ENCODE data around the gene OSBP2. TPM values are rescaled to one million over a fixed set of nuclear protein-coding genes. Genes with fewer than 3 reads are reported as not detected.

Gene OSBP2
- total and polyA plus RNA-seq, 4 donors = 1.1 to 12.3 (median 2.6) TPM

DNA sequence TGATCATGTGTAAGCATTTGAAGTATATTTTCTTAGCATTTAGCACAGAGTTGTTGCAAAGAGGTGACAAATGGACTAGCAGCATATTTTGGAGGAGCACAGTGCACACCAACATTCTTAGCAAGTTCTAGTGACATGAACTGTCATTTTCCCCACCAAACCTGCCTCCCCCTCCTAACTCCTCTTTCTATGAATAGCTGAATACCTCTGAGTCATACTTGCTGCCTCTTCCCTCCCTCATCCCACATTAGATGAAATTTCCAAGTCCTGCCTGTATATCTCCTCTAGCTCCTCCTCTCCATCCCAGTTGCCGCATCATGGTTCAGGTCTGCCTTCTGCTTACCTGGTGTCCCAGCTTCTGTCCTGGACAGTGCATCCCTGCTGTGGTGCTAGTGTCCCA, 7.2 kb downstream of the OSBP2 start:
- TF ChIP-seq, protein P1, sequence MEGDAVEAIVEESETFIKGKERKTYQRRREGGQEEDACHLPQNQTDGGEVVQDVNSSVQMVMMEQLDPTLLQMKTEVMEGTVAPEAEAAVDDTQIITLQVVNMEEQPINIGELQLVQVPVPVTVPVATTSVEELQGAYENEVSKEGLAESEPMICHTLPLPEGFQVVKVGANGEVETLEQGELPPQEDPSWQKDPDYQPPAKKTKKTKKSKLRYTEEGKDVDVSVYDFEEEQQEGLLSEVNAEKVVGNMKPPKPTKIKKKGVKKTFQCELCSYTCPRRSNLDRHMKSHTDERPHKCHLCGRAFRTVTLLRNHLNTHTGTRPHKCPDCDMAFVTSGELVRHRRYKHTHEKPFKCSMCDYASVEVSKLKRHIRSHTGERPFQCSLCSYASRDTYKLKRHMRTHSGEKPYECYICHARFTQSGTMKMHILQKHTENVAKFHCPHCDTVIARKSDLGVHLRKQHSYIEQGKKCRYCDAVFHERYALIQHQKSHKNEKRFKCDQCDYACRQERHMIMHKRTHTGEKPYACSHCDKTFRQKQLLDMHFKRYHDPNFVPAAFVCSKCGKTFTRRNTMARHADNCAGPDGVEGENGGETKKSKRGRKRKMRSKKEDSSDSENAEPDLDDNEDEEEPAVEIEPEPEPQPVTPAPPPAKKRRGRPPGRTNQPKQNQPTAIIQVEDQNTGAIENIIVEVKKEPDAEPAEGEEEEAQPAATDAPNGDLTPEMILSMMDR (IDR thresholded peaks at IDR 0.05; ENCODE audit: control extremely low read depth, extremely low read depth) = no peak

DNA sequence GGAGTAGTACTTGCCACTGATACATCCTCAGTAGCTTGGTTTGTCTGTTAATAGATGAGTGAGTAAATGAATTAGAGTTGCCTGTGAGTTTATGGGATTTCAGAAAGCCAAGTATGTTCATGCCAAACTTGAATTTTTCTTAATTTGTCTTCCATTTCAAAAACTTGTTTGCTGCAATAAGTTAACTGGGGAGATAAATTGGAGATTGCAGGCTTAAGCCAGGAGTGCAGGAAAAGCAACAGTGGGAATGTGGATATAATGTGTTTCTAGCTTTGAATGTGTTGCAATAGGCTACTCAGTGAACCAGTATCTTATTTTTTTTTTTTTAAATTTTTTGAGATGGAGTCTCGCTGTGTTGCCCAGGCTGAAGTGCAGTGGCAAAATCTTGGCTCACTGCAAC, 8.2 kb downstream of the OSBP2 start:
- no peaks in the 10 kb centered on the region for H3K27me3 ChIP-seq (ENCODE audit: control insufficient read depth in 3 of 3, insufficient read depth in 3 of 3, low read length in 2 of 3)
- H3K4me3 ChIP-seq = no peak overlapping the region
- 95 to 100% methylated on average over 1 of the region's 1 CpG for WGBS, 2 donors
- H3K4me1 ChIP-seq (ENCODE audit: control insufficient read depth in 5 of 5, insufficient read depth in 5 of 5, low read length in 5 of 5) = peaks cover 0 to 2% (median 0%) of the 10 kb centered on the region in 5 donors
- H3K36me3 ChIP-seq (ENCODE audit: control insufficient read depth in 4 of 4, insufficient read depth in 4 of 4, low read length in 4 of 4) = no peaks in the 10 kb centered on the region
- TF ChIP-seq, protein P1 (IDR thresholded peaks at IDR 0.05; ENCODE audit: control extremely low read depth, extremely low read depth) = no peak
- H3K9me3 ChIP-seq (ENCODE audit: control insufficient read depth in 4 of 4, insufficient read depth in 3 of 4, low read length in 3 of 4) = peaks cover 0 to 3% (median 0%) of the 10 kb centered on the region in 4 donors
- H3K9ac ChIP-seq (ENCODE audit: insufficient read depth in 1 of 2, low read length in 2 of 2) = no peak overlapping the region
- H3K27ac ChIP-seq (ENCODE audit: low read depth in 1 of 2, low read length in 1 of 2) = no peak overlapping the region
- no peak for ATAC-seq (ENCODE audit: insufficient read depth, low FRiP score)
- no peak for DNase-seq

More for the DNA sequence above, 7.2 kb downstream of the OSBP2 start:
- Histone ChIP-seq H3K4me3 (no peak overlapping the region), H3K9me3 (ENCODE audit: control insufficient read depth in 4 of 4, insufficient read depth in 3 of 4, low read length in 3 of 4) (peaks cover 0 to 3% (median 0%) of the 10 kb centered on the region in 4 donors), H3K9ac (ENCODE audit: insufficient read depth in 1 of 2, low read length in 2 of 2) (no peak overlapping the region), H3K27me3 (ENCODE audit: control insufficient read depth in 3 of 3, insufficient read depth in 3 of 3, low read length in 2 of 3) (no peaks in the 10 kb centered on the region), H3K36me3 (ENCODE audit: control insufficient read depth in 4 of 4, insufficient read depth in 4 of 4, low read length in 4 of 4) (no peaks in the 10 kb centered on the region), H3K4me1 (ENCODE audit: control insufficient read depth in 5 of 5, insufficient read depth in 5 of 5, low read length in 5 of 5) (peaks cover 0 to 4% (median 0%) of the 10 kb centered on the region in 5 donors), H3K27ac (ENCODE audit: low read depth in 1 of 2, low read length in 1 of 2) (no peak overlapping the region)
- no peak for DNase-seq
- no peak for ATAC-seq (ENCODE audit: insufficient read depth, low FRiP score)
- WGBS, 2 donors = 93 to 100% methylated on average over 1 of the region's 1 CpG

DNA sequence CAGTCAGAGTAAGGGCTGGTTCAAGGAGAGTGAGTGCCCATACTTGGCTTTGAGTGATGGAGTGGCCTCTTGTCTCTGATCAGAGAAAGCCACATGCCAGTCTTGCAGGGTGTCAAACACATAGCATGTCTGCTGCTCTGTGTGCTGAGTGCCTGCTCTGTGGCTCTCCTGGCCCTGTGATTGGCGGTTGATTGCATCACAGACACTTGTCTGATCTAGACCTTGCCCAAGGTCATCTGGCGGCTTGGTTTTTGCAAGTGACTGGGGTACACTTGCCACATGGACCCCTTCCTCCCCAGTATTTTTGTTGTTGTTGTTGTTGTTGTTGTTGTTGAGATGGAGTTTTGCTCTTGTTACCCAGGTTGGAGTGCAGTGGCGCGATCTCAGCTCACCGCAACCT, 10.3 kb downstream of the OSBP2 start:
- no peaks in the 10 kb centered on the region for H3K36me3 ChIP-seq (ENCODE audit: control insufficient read depth in 4 of 4, insufficient read depth in 4 of 4, low read length in 4 of 4)
- H3K27ac ChIP-seq (ENCODE audit: low read depth in 1 of 2, low read length in 1 of 2) = no peak overlapping the region
- H3K9ac ChIP-seq (ENCODE audit: insufficient read depth in 1 of 2, low read length in 2 of 2) = no peak overlapping the region
- TF ChIP-seq, protein P1 (IDR thresholded peaks at IDR 0.05; ENCODE audit: control extremely low read depth, extremely low read depth) = no peak
- H3K4me1 ChIP-seq (ENCODE audit: control insufficient read depth in 5 of 5, insufficient read depth in 5 of 5, low read length in 5 of 5) = no peaks in the 10 kb centered on the region
- peaks cover 0 to 3% (median 0%) of the 10 kb centered on the region in 4 donors for H3K9me3 ChIP-seq (ENCODE audit: control insufficient read depth in 4 of 4, insufficient read depth in 3 of 4, low read length in 3 of 4)
- no peak for DNase-seq
- H3K27me3 ChIP-seq (ENCODE audit: control insufficient read depth in 3 of 3, insufficient read depth in 3 of 3, low read length in 2 of 3) = no peaks in the 10 kb centered on the region
- ATAC-seq (ENCODE audit: insufficient read depth, low FRiP score) = no peak
- WGBS, 2 donors = 78 to 83% methylated on average over 5 of the region's 5 CpGs
- no peak overlapping the region for H3K4me3 ChIP-seq

Data from lung (tissue), 12 donors.